Measurements from ENCODE around the gene ARL11.

DNA sequence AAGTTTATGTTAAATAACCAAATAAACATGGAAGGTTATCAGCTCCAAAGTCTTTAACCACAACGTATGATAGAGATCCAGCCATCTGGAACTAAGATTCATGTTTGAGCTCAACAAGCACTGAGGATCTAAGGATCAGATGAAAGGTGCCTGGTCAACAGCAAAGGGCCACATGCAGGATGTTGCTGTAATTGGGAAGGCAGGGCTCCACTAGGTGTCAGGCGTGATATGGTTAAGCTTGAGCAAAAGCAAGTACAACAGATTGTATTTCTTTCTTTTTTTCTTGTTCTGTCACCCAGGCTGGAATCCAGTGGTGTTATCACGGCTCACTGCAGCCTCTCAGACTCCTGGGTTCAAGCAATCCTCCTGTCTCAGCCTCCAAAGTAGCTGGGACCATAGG, 50.9 kb downstream of the ARL11 start:
- TF ChIP-seq, protein P1, sequence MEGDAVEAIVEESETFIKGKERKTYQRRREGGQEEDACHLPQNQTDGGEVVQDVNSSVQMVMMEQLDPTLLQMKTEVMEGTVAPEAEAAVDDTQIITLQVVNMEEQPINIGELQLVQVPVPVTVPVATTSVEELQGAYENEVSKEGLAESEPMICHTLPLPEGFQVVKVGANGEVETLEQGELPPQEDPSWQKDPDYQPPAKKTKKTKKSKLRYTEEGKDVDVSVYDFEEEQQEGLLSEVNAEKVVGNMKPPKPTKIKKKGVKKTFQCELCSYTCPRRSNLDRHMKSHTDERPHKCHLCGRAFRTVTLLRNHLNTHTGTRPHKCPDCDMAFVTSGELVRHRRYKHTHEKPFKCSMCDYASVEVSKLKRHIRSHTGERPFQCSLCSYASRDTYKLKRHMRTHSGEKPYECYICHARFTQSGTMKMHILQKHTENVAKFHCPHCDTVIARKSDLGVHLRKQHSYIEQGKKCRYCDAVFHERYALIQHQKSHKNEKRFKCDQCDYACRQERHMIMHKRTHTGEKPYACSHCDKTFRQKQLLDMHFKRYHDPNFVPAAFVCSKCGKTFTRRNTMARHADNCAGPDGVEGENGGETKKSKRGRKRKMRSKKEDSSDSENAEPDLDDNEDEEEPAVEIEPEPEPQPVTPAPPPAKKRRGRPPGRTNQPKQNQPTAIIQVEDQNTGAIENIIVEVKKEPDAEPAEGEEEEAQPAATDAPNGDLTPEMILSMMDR (IDR thresholded peaks at IDR 0.05; ENCODE audit: low read depth, low read length), result peak; percentile 43
- TF ChIP-seq EZH2phosphoT487 (IDR thresholded peaks at IDR 0.05; ENCODE audit: low read depth), result no peak

Data from OCI-LY3 (cell line).